Endothelial cell of hepatic sinusoid (primary cell): ENCODE measurements around the gene SYTL3.

Experiments
- in situ Hi-C: cut with HindIII; loops from 2 replicates; pipeline ENCODE4 v1.10.0; 2017; ENCODE audit warnings: low sequenced_read_pairs

Gene SYTL3

DNA sequence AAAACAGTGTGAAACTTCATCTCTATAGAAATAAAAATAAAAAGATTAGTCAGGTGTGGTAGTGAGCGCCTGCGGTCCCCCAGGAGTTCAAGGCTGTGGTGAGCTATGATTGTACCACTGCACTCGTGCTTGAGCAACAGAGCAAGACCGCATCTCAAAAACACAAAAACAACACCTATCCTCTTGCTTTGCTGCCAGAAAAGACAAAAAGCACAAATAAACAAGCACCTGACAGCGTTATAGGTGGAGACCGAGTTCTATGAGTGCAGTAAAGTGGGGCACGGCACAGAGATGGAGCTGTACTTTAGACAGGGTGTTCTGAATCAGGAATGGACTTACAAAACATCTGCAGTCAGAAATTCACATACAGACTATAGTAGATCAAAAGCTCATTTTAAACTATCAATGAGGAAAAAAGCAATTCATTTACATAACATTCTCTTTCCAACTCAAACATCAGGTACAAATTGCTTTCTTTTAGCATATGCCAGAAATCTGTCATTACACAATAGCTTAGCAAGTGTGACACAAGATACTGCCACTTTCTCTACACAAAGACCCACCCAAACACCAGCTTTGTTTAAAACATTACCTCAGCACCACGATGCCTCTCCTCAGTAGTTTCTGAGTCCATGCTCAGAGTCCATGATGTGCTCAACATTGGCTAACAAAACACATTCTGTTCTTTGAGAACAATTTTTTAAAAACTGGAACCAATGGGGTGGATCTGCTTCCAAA, 159.3 kb downstream of the SYTL3 start:
- in situ Hi-C loops: no loop called here

DNA sequence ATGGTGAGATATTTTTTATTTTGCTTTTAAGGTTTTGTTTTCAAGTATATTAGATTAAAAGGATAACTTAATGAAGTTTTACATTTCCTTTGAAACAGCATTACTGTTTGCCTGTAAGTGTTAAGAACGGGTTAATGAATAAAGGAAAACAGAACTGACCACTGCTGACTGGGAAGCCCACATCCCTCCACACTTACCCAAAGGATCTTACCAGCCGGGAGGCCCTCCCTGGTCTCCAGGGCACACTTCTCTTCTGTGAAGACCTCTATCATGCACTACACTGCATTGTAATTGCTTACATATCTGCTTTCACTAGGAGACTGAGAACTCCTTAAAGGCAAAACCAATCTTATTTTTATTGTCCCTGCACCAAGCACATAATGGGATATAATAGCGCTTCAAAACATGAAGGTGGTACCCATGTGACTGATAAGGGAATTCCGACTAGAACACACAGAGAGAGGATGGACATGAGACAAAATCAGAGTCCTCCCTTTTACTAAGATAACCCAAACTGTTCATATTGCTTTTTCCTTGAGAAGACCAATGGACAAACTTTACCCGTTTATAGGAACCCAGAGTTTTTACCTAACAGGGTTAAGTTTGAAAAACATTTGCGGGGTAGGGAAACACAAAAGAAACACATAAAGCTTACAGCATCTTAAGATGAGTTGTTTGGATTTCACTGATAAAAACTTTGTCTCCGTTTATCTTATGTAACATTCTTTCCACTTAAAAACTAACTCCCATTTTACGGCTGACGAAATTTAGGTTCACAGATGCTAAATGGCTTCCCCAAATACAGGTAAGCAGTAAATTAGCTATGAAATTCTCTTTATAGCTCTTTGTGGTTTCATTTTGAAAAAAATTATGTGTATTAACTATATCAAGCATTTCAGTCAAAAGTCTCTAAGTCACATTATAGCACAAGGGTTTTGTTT, 160.6 kb downstream of the SYTL3 start:
- in situ Hi-C loops: no loop called here

DNA sequence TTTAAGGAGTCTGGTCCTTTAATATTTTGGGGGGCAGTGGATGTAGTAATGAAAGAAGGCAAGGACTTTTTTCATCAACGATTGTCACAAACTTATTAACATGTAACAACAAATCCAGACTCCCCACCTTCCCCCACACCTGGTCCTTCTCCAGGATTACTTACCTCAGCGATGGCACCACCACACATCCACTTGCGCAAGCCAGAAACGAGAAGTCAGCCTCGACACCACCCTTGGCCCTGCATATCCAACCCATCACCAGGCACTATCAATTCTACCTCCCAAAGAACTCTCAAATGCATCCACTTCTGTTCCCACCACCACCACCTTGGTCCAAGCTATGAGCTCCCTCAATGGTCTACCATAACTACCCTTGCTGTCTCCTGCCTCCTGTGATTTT, 162.8 kb downstream of the SYTL3 start:
- in situ Hi-C loops: no loop called here

DNA sequence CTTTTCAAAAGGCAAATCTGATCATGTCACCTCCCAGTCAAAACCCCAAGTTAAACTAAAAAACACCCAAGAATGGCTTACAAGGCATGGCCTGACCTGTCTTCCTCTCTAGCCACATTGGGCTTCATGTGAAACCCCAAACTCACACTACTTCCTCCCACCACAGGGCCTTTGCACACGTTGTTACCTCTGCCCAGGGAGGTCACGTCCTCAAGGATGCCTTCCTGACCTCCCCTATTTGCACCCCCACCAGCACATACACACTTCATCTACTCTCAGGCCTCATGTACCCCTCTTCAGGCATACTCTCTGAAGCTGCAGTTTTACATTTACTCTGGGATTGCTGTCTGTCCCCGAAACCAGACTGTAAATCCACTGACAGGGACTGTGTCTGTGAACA, 163.2 kb downstream of the SYTL3 start:
- in situ Hi-C loops: no loop called here
